Measurements from ENCODE around the gene MUCL3.
"Not testable (repeated sequence)": the region's sequence is repeated elsewhere in the genome, so short reads cannot be mapped to it uniquely, and the experiment has no call there.

DNA sequence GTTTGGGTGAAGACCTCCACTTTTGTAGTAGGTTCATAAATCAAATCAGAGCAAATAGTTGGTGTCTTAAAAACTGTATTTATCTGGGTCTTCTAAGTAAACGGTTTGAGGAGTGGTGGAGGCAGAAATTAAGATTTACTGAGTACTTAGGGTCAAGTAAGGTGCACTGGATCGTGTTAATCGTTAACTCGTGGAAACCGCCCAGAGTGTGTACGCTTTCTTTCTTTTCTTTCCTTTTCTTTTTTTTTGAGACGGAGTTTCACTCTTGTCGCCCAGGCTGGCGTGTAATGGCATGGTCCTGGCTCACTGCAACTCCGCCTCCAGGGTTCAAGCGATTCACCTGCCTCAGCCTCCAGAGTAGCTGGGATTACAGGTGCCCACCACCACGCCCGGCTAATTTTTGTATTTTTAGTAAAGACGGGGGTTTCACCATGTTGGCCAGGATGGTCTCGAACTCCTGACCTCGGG, 33.4 kb upstream of the MUCL3 start:
- not testable (repeated sequence) for TF ChIP-seq USF1 (CRISPR knock-in tag; IDR thresholded peaks at IDR 0.05); TCF7 (CRISPR knock-in tag; IDR thresholded peaks at IDR 0.05; ENCODE audit: low read depth); JUN (CRISPR knock-in tag; IDR thresholded peaks at IDR 0.05); ESRRA (CRISPR knock-in tag; IDR thresholded peaks at IDR 0.05; ENCODE audit: borderline replicate concordance); SP1 (CRISPR knock-in tag; conservative IDR thresholded peaks at IDR 0.05); USF2 (CRISPR knock-in tag; IDR thresholded peaks at IDR 0.05); ZNF121 (CRISPR knock-in tag; IDR thresholded peaks at IDR 0.05)
- TF ChIP-seq, protein P1, sequence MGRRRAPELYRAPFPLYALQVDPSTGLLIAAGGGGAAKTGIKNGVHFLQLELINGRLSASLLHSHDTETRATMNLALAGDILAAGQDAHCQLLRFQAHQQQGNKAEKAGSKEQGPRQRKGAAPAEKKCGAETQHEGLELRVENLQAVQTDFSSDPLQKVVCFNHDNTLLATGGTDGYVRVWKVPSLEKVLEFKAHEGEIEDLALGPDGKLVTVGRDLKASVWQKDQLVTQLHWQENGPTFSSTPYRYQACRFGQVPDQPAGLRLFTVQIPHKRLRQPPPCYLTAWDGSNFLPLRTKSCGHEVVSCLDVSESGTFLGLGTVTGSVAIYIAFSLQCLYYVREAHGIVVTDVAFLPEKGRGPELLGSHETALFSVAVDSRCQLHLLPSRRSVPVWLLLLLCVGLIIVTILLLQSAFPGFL (CRISPR knock-in tag; IDR thresholded peaks at IDR 0.05; ENCODE audit: borderline replicate concordance) = not testable (repeated sequence)
- TF ChIP-seq, protein P2, sequence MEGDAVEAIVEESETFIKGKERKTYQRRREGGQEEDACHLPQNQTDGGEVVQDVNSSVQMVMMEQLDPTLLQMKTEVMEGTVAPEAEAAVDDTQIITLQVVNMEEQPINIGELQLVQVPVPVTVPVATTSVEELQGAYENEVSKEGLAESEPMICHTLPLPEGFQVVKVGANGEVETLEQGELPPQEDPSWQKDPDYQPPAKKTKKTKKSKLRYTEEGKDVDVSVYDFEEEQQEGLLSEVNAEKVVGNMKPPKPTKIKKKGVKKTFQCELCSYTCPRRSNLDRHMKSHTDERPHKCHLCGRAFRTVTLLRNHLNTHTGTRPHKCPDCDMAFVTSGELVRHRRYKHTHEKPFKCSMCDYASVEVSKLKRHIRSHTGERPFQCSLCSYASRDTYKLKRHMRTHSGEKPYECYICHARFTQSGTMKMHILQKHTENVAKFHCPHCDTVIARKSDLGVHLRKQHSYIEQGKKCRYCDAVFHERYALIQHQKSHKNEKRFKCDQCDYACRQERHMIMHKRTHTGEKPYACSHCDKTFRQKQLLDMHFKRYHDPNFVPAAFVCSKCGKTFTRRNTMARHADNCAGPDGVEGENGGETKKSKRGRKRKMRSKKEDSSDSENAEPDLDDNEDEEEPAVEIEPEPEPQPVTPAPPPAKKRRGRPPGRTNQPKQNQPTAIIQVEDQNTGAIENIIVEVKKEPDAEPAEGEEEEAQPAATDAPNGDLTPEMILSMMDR (IDR thresholded peaks at IDR 0.05) = not testable (repeated sequence)
